GM13977 (cell line): ENCODE data around the gene ASH1L.
A peak's percentile ranks its signal among the peaks of the same experiment; 100 is the strongest.

Source experiments
- DNase-seq: peaks from one replicate; pipeline ENCODE4 v3.0.0; 2012; ENCODE audit warnings: low spot score
- in situ Hi-C: fragments of 300-500 bp; cut with MboI; formaldehyde crosslinking; loops from one replicate; pipeline ENCODE4 v1.12.0; 2022; ENCODE audit warnings: low sequenced_read_pairs, low pct_unique_long_range_greater_than_20kb, mixed read lengths, inconsistent platforms; ENCODE audit not compliant: unreplicated experiment
- TF ChIP-seq, protein P1 (sequence below): IDR thresholded peaks from 2 replicates; pipeline ENCODE4 v1.5.1; 2012; ENCODE audit warnings: mild to moderate bottlenecking, control low read depth; ENCODE audit not compliant: insufficient read depth; ENCODE audit errors: extremely low read depth, missing control alignments

The ASH1L gene

DNA sequence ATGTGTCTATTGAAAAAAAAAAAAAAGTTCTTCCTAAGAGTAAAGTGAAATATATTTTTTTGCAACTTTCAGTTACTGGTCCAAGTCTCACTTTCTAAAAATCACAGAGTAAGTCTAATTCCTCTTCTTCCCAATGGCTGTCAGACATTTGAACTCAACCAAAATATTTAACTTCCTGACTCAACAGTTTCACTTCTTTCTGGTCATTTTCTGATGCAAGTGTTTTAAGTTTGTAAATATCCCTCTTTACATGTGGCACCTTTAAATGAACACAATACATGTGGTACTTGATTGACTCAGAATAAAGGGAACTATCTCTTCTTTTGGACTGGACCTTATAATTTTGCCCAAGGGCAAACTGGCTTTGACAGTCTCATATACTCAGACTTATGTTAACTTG lies 76.7 kb downstream of the ASH1L start:
- in situ Hi-C loops, result no loop called here
- TF ChIP-seq, protein P1, sequence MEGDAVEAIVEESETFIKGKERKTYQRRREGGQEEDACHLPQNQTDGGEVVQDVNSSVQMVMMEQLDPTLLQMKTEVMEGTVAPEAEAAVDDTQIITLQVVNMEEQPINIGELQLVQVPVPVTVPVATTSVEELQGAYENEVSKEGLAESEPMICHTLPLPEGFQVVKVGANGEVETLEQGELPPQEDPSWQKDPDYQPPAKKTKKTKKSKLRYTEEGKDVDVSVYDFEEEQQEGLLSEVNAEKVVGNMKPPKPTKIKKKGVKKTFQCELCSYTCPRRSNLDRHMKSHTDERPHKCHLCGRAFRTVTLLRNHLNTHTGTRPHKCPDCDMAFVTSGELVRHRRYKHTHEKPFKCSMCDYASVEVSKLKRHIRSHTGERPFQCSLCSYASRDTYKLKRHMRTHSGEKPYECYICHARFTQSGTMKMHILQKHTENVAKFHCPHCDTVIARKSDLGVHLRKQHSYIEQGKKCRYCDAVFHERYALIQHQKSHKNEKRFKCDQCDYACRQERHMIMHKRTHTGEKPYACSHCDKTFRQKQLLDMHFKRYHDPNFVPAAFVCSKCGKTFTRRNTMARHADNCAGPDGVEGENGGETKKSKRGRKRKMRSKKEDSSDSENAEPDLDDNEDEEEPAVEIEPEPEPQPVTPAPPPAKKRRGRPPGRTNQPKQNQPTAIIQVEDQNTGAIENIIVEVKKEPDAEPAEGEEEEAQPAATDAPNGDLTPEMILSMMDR, result no peak
- peak; percentile 15 for DNase-seq

DNA sequence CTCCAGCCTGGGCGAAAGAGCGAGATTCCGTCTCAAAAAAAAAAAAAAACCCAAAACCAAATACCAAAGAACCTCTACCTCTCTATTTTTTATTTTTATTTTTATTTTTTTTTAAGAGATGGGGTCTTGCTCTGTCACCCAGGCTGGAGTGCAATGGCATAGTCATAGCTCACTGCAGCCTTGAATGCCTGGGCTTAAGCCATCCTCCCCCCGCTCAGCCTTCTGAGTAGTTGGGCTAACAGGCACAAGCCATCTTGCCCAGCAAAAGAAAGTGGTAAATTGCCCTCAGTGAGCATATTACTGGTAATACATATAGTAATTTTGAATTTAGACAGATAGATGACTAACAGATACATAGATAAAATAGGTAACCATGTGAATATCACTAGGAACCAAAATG lies 77.4 kb downstream of the ASH1L start:
- no peak for DNase-seq
- TF ChIP-seq, protein P1, result no peak
- in situ Hi-C loops, result no loop called here

DNA sequence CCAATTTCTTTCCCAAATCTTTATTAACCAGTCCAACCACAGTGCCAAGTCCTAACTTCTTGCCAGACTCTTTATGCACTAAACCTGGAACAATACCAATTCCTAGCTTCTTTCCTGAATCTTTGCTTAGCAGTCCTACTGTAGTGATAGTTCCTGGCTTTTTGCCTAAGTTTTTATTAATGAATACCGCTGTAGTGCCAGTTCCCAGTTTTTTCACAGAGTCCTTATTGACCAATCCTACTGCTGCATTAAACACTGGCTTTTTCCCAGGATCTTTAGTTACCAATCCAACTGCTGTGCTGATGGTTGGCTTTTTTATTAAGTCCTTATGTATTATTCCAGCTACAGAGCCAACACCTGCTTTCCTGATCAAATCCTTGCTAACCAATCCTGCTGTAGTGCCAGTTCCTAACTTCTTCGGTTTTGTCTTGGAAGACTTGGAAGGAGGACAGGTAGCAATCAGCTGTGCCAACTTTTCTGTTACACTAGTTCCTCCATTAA lies 80.8 kb downstream of the ASH1L start:
- TF ChIP-seq, protein P1, result no peak
- in situ Hi-C loops, result no loop called here
- DNase-seq, result no peak

DNA sequence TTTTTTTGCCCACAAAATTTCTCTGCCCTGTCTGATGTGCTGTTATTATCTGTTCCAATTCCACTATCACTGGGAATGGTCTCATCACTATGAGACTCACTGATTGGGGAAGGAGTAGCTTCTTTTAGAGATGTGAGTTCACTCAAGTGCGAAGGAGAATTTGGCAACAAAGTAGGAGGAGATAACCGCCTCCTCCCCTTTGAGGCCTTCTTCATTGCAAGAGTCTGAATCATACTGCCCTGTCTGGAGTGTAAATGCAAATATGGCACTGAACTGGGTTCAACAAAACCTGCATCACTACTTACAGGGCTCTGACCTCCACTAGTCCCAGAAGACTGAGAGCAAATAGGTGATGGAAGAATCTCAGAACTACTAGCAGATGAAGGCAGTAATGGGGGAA lies 83.4 kb downstream of the ASH1L start:
- TF ChIP-seq, protein P1, result no peak
- DNase-seq, result no peak
- in situ Hi-C loops, result no loop called here

DNA sequence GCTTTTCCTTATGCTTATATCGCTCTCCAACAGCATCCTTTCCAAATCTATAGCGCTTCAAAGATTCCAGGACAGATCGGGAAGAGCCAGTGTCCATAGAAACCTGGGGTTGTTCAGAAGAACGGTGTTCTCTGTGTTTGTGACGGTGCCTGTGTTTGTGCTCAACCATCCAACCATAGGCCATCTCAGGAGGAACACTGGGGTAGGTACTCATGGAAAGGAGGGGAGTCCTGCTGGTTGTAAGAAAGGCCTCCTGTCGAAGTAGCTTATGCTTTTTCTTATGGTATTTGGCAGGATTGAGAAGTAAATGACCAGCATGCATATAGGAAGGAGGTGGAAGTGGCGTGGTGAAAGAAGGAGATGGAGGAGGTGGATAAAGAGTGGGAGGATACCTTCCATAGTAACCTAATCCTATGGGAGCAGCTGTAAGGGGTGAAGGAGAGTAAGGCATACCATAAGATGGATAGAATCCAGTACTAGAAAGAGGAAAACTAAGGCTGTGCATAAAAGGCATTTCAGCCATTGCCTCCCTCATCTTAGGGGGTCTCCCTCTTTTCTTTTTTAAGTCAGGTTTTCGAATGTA lies 84.2 kb downstream of the ASH1L start:
- DNase-seq, result no peak
- in situ Hi-C loops, result no loop called here
- TF ChIP-seq, protein P1, result no peak

DNA sequence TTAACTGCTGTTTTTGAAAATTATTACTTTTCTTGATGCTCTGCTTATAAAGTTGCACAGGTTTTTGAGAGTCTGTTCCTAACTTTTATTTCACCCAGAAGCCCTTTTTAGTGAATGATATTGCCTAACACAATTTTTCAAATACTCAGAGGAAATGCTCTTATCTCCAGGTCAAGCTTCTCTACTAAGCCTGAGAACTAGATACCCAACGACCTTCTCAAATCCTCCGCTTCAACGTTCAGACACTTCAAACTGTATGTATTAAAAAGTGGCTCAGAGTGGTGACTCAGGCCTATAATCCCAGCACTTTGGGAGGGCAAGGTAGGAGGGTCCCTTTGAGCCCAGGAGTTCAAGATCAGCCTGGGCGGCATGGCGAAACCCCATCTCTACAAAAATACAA lies 88.5 kb downstream of the ASH1L start:
- in situ Hi-C loops, result no loop called here

More for the DNA sequence above, 88.5 kb downstream of the ASH1L start:
- TF ChIP-seq, protein P1, result no peak
- DNase-seq, result no peak
